Mucosa of descending colon (tissue), 3 donors: ENCODE measurements around the gene SLC35A5. TPM values are rescaled to one million over a fixed set of nuclear protein-coding genes. Genes with fewer than 3 reads are reported as not detected.

Experiments used
- ATAC-seq: fragments of 200-7000 bp; cut with Tn5 transposase; one replicate; pipeline ENCODE4 v1.9.1; 2020; ENCODE audit warnings: mild to moderate bottlenecking, moderate library complexity
- DNase-seq, 3 donors: peaks; one replicate each; pipeline ENCODE4 v3.0.0-alpha.2; 2020
- H3K36me3 ChIP-seq: fragments of 200-600 bp; one replicate; pipeline ENCODE4 v1.8.0; 2021; ENCODE audit warnings: low read depth, mild to moderate bottlenecking
- H3K4me1 ChIP-seq: fragments of 200-600 bp; one replicate; pipeline ENCODE4 v1.8.0; 2021; ENCODE audit warnings: low read depth, mild to moderate bottlenecking
- H3K4me3 ChIP-seq: fragments of 200-600 bp; one replicate; pipeline ENCODE4 v1.8.0; 2021; ENCODE audit warnings: mild to moderate bottlenecking
- H3K9me3 ChIP-seq: fragments of 200-600 bp; one replicate; pipeline ENCODE4 v1.8.0; 2021; ENCODE audit warnings: mild to moderate bottlenecking
- intact Hi-C, 2 donors: fragments of 100-400 bp; cut with DNase I in 1 of 2; cut with micrococcal nuclease in 1 of 2; formaldehyde crosslinking; loops; one replicate each; pipeline versions ENCODE4 v1.11.0 to v1.11.1; 2022; cut with DNase I, micrococcal nuclease
- total RNA-seq, 3 donors: library from RNA; stranded (reverse); fragmentation: NEBNext Ultra II Directional in 2 of 3; extraction: Animal tissue kit (Norgen Biotek cat#: 25700) in 2 of 3; gene quantifications; one replicate each; pipeline versions ENCODE4 v1.2.1 to v1.2.4, GENCODE V29; 2021 to 2023
- TF ChIP-seq, protein P1 (sequence below): fragments of 200-600 bp; IDR thresholded peaks from one replicate; pipeline ENCODE4 v1.8.0; 2022; ENCODE audit warnings: antibody characterized with exemption, mild to moderate bottlenecking
- donor health status: DM: no; HTN: no; CAD: no; lungs with moderate emphysema.
- donor health status: DM: no; HTN: no; CAD: no.
- donor health status: DM: no; HTN: yes; CAD: no.

Gene SLC35A5
- total RNA-seq, 3 donors from 2014 or later = 34.9 to 39.4 (median 36.3) TPM

- Histone ChIP-seq H3K9me3 (no peaks in the 10 kb centered on the region), H3K4me3 (no peak overlapping the region), H3K4me1 (no peaks in the 10 kb centered on the region), H3K36me3 (no peaks in the 10 kb centered on the region)
- TF ChIP-seq, protein P1, sequence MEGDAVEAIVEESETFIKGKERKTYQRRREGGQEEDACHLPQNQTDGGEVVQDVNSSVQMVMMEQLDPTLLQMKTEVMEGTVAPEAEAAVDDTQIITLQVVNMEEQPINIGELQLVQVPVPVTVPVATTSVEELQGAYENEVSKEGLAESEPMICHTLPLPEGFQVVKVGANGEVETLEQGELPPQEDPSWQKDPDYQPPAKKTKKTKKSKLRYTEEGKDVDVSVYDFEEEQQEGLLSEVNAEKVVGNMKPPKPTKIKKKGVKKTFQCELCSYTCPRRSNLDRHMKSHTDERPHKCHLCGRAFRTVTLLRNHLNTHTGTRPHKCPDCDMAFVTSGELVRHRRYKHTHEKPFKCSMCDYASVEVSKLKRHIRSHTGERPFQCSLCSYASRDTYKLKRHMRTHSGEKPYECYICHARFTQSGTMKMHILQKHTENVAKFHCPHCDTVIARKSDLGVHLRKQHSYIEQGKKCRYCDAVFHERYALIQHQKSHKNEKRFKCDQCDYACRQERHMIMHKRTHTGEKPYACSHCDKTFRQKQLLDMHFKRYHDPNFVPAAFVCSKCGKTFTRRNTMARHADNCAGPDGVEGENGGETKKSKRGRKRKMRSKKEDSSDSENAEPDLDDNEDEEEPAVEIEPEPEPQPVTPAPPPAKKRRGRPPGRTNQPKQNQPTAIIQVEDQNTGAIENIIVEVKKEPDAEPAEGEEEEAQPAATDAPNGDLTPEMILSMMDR = no peak
- ATAC-seq = no peak
- intact Hi-C loops = no loop called here
- DNase-seq = no peak
Observed at GRCh38 chr3:112607863-112608262, 46.0 kb downstream of the SLC35A5 start.

- Histone ChIP-seq H3K36me3 (no peaks in the 10 kb centered on the region), H3K9me3 (no peaks in the 10 kb centered on the region), H3K4me3 (no peak overlapping the region), H3K4me1 (no peaks in the 10 kb centered on the region)
- TF ChIP-seq, protein P1 = no peak
- DNase-seq (no peak), ATAC-seq (no peak)
- intact Hi-C loops = no loop called here
Observed at GRCh38 chr3:112610121-112610520, 48.3 kb downstream of the SLC35A5 start.

GRCh38 chr3:112611752-112612515 lies 50.1 kb downstream of the SLC35A5 start:
- no peak for ATAC-seq

DNA sequence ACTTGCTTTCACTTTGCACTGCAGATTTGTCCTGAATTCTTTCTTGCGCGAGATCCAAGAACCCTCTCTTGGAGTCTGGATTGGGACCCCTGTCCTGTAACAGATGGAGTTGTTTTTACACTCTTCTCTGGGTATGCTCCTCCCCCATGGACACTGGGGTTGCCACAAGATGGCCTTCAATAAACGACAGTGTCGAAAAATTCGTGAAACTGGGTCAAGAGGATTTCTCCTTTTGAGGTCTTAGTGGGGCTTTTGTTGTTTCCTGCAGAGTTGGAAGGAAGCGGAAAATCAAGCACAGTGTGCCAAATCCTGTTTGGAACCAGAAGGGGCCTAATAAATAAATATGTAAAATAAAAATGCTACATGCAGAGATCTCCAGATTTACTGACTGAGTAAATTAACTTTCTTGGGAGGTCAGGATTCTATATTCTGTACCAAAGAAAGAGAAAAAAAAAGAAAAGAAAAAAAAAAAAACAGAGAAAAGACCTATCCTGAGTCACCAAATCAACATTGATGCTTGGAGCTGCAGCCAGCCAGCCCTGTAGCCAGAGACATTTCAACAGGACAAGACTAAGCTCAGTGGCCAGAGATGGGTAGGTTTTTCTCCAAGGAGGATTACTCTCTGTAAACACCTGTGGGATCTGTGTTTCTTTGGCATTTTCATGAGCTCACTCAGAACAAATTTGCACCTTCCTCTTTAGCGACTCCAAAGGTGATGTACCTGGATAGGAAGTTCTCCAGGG lies 54.3 kb downstream of the SLC35A5 start:
- intact Hi-C loops = no loop called here
- TF ChIP-seq, protein P1 = no peak
- DNase-seq (no peak), ATAC-seq (no peak)
- Histone ChIP-seq H3K4me1 (no peaks in the 10 kb centered on the region), H3K36me3 (no peaks in the 10 kb centered on the region), H3K9me3 (no peaks in the 10 kb centered on the region), H3K4me3 (no peak overlapping the region)

More at GRCh38 chr3:112611752-112612515, 50.1 kb downstream of the SLC35A5 start:
- Histone ChIP-seq H3K36me3 (no peaks in the 10 kb centered on the region), H3K4me3 (no peak overlapping the region), H3K4me1 (no peaks in the 10 kb centered on the region), H3K9me3 (no peaks in the 10 kb centered on the region)
- intact Hi-C loops = no loop called here
- no peak for DNase-seq
- TF ChIP-seq, protein P1 = no peak

GRCh38 chr3:112617285-112617684 lies 55.4 kb downstream of the SLC35A5 start:
- H3K9me3 ChIP-seq = no peaks in the 10 kb centered on the region
- no peaks in the 10 kb centered on the region for H3K4me1 ChIP-seq
- H3K36me3 ChIP-seq = no peaks in the 10 kb centered on the region
- intact Hi-C loops = no loop called here
- no peak for ATAC-seq
- H3K4me3 ChIP-seq = no peak overlapping the region
- TF ChIP-seq, protein P1 = no peak
- no peak for DNase-seq
